K562 (cell line): ENCODE results near the gene REPS1. TPM values are rescaled to one million over a fixed set of nuclear protein-coding genes. Genes with fewer than 3 reads are reported as not detected.

Experiments
- ATAC-seq: fragments of 200-7000 bp; cut with Tn5 transposase; 3 replicates; pipeline ENCODE4 v1.9.1; 2020; ENCODE audit warnings: moderate library complexity
- BruUV-seq: library from RNA; stranded (reverse); fragments of 400-500 nt; replicated peaks from 2 replicates; lab custom pipeline; 2021; lab: Mats Ljungman, UMichigan
- CTCF ChIA-PET: fragments of 300-600 bp; formaldehyde crosslinking; extraction: SDS; loops from one replicate; lab custom pipeline; 2021; ENCODE audit warnings: low intra/inter-chr PET ratio; lab: Yijun Ruan, JAX
- POLR2A ChIA-PET: fragments of 300-600, 350-650 bp; sonication (Branson Sonifier 250); formaldehyde crosslinking; extraction: SDS; loops from one replicate; lab custom pipeline; 2021; ENCODE audit warnings: antibody characterized with exemption, inconsistent platforms; lab: Yijun Ruan, JAX
- DNase-seq, 4 experiments: peaks; one replicate each; pipeline versions ENCODE4 v3.0.0 to v3.0.0-alpha.2; 2011 to 2018; ENCODE audit warnings: low spot score in 3 of 4, mixed read lengths in 3 of 4; ENCODE audit errors: extremely low read depth in 1 of 4
- FAIRE-seq: peaks from 2 replicates; lab custom pipeline; 2011; peaks lifted over from hg19 to GRCh38; lab: Jason Lieb, UNC
- H2AFZ ChIP-seq: 2 replicates; pipeline ENCODE4 v1.6.0; 2011; ENCODE audit warnings: low read depth, low read length, control low read depth, inconsistent platforms
- H3K27ac ChIP-seq: fragments of 200-600 bp; 3 replicates; pipeline ENCODE4 v1.8.0; 2011; ENCODE audit warnings: low read depth, mild to moderate bottlenecking, control low read depth, inconsistent platforms, low read length, moderate library complexity, mixed read lengths; ENCODE audit errors: extremely low read depth
- H3K27me3 ChIP-seq, 2 experiments: fragments of 300-600 bp in 1 of 2; 2 replicates in 1 of 2; 3 replicates in 1 of 2; pipeline versions ENCODE4 v1.6.0 to v1.8.0; 2011; ENCODE audit warnings: inconsistent platforms in 2 of 2, low read length in 2 of 2, mild to moderate bottlenecking in 1 of 2, mixed read lengths in 1 of 2, moderate library complexity in 1 of 2; ENCODE audit not compliant: control insufficient read depth in 2 of 2, insufficient read depth in 2 of 2
- H3K36me3 ChIP-seq: fragments of 300-600 bp; 3 replicates; pipeline ENCODE4 v1.8.0; 2011; ENCODE audit warnings: mild to moderate bottlenecking, low read length, inconsistent platforms; ENCODE audit not compliant: control insufficient read depth, insufficient read depth
- H3K4me1 ChIP-seq, 2 experiments: fragments of 200-600 bp in 1 of 2; replicated peaks in 1 of 2; 2 replicates in 1 of 2; 3 replicates in 1 of 2; pipeline versions ENCODE4 v1.5.1 to v1.8.0; 2011; ENCODE audit warnings: inconsistent platforms in 2 of 2, low read length in 2 of 2, mild to moderate bottlenecking in 1 of 2, mixed read lengths in 1 of 2, moderate library complexity in 1 of 2; ENCODE audit not compliant: control insufficient read depth in 2 of 2, insufficient read depth in 2 of 2
- H3K4me2 ChIP-seq: 2 replicates; pipeline ENCODE4 v1.6.1; 2011; ENCODE audit warnings: low read length, control low read depth, inconsistent platforms, mixed read lengths; ENCODE audit not compliant: insufficient read depth
- H3K4me3 ChIP-seq: fragments of 200-600 bp; sonication (generic), shearing (Covaris generic); 2 replicates; pipeline ENCODE4 v1.5.1; 2016; ENCODE audit warnings: control low read depth, inconsistent platforms
- H3K79me2 ChIP-seq: fragments of 200-600 bp; 3 replicates; pipeline ENCODE4 v1.8.0; 2011; ENCODE audit warnings: low read length, inconsistent platforms; ENCODE audit not compliant: control insufficient read depth, insufficient read depth
- H3K9ac ChIP-seq, 2 experiments: 2 replicates each; pipeline versions ENCODE4 v1.6.0 to v1.6.1; 2011; ENCODE audit warnings: low read depth in 2 of 2, low read length in 2 of 2, control low read depth in 1 of 2, inconsistent platforms in 1 of 2, mild to moderate bottlenecking in 1 of 2, mixed read lengths in 1 of 2; ENCODE audit not compliant: insufficient read depth in 1 of 2
- H3K9me1 ChIP-seq: one replicate; pipeline ENCODE4 v1.6.0; 2011; ENCODE audit warnings: inconsistent platforms, mild to moderate bottlenecking, low read length, moderate library complexity; ENCODE audit not compliant: control insufficient read depth, insufficient read depth
- H3K9me3 ChIP-seq: replicated peaks from 2 replicates; pipeline ENCODE4 v1.5.1; 2011; ENCODE audit warnings: low read depth, low read length, inconsistent platforms; ENCODE audit not compliant: control insufficient read depth, insufficient read depth
- H4K20me1 ChIP-seq: replicated peaks from 2 replicates; pipeline ENCODE4 v1.6.1; 2011; ENCODE audit warnings: low read length, inconsistent platforms, mixed read lengths; ENCODE audit not compliant: control insufficient read depth, insufficient read depth
- BHLHE40 ChIP-seq: IDR thresholded peaks from 2 replicates; pipeline ENCODE4 v1.6.1; 2011; ENCODE audit warnings: low read length, improper control_type of control experiment
- CTBP1 ChIP-seq: fragments of 450-650 bp; IDR thresholded peaks from 2 replicates; pipeline ENCODE4 v1.6.1; 2016; ENCODE audit warnings: borderline replicate concordance
- HNRNPLL ChIP-seq: fragments of 200-400 bp; formaldehyde crosslinking; IDR thresholded peaks from 2 replicates; pipeline ENCODE4 v1.6.1; 2017; ENCODE audit warnings: low read length, low read depth, mild to moderate bottlenecking; ENCODE audit not compliant: poor library complexity, severe bottlenecking
- ILK ChIP-seq: fragments of 450-650 bp; IDR thresholded peaks from 2 replicates; pipeline ENCODE4 v1.6.1; 2016; ENCODE audit warnings: missing genetic modification characterization, low read depth, mild to moderate bottlenecking, missing compliant biosample characterization, moderate library complexity, borderline replicate concordance
- SMARCA5 ChIP-seq: fragments of 450-650 bp; IDR thresholded peaks from 2 replicates; pipeline ENCODE4 v1.6.1; 2016
- TAF7 ChIP-seq: fragments of 450-650 bp; IDR thresholded peaks from 2 replicates; pipeline ENCODE4 v1.6.1; 2016; ENCODE audit warnings: missing genetic modification characterization, missing compliant biosample characterization
- THAP12 ChIP-seq: fragments of 250-450 bp; sonication (Bioruptor Pico); IDR thresholded peaks from 2 replicates; pipeline ENCODE4 v1.9.0; 2021; ENCODE audit warnings: mild to moderate bottlenecking, inconsistent platforms
- WGBS: fragments of 100-300 bp; shearing (Covaris generic); methylation state at CpG from one replicate; pipeline ENCODE4 v1.1.6; 2016; ENCODE audit warnings: low coverage, mixed read lengths; ENCODE audit not compliant: insufficient coverage; ENCODE audit errors: missing lambda C conversion rate; 5-methylcytosine and 5-hydroxymethylcytosine counted together
- in situ Hi-C: fragments of 300-500 bp; cut with MboI; formaldehyde crosslinking; loops from 4 replicates; pipeline ENCODE4 v1.15.0; 2018; ENCODE audit warnings: inconsistent platforms, mixed read lengths
- intact Hi-C: fragments of 100-400 bp; cut with micrococcal nuclease; formaldehyde crosslinking; loops from 2 replicates; pipeline ENCODE4 v1.14.2; 2022
- polyA plus RNA-seq, 8 experiments: library from polyadenylated mRNA; depleted of rRNA in 4 of 8; stranded (reverse) in 5 of 8; unstranded in 3 of 8; fragments of >200 nt; fragmentation: Nextera tagmentation in 2 of 8; fragmentation: Illumina TruSeq in 1 of 8; extraction: Ambion mirVana in 2 of 8; extraction: Trizol in 1 of 8; gene quantifications; 2 replicates each; pipeline versions ENCODE4 v1.2.1 to v1.2.3, GENCODE V29; 2011 to 2014; ENCODE audit warnings: inconsistent platforms in 1 of 8, missing spikeins in 1 of 8
- total RNA-seq, 7 experiments: library from RNA; depleted of rRNA in 6 of 7; stranded (reverse); fragments of >200 nt in 6 of 7; fragmentation: Illumina TruSeq in 2 of 7; extraction: Trizol in 2 of 7; gene quantifications; 2 replicates each; pipeline versions ENCODE4 v1.2.1 to v1.2.3, GENCODE V29; 2011 to 2021; ENCODE audit warnings: low replicate concordance in 1 of 7

REPS1 gene
- total and polyA plus RNA-seq, 9 of the 15 experiments (the other 6 are each of a cell fraction or from before 2014, with no cell fraction given), result 7.9 to 36.0 (median 27.8) TPM

GRCh38 chr6:139007428-139007827 lies 19.4 kb upstream of the REPS1 start:
- in situ Hi-C loops, result no loop called here
- DNase-seq (no peak), FAIRE-seq (no peak), ATAC-seq (no peak)
- H4K20me1 ChIP-seq, result no peaks in the 10 kb centered on the region
- ChIA-PET POLR2A (no interaction called here), CTCF (no interaction called here)
- H3K27me3 ChIP-seq, result peaks cover 10 to 11% of the 10 kb centered on the region in 2 experiments
- no peaks in the 10 kb centered on the region for H3K9me1 ChIP-seq
- intact Hi-C loops, result no loop called here
- H3K4me1 ChIP-seq, result no peaks in the 10 kb centered on the region
- no peak overlapping the region for H3K9ac ChIP-seq
- H3K9me3 ChIP-seq, result no peaks in the 10 kb centered on the region
- H3K4me3 ChIP-seq, result no peak overlapping the region
- no peak overlapping the region for H3K4me2 ChIP-seq
- no peaks in the 10 kb centered on the region for H3K79me2 ChIP-seq
- H3K36me3 ChIP-seq, result no peaks in the 10 kb centered on the region
- no peak overlapping the region for H2AFZ ChIP-seq
- no TSS peak for BruUV-seq
- no peak for TF ChIP-seq CTBP1
- no peak for TF ChIP-seq ILK (tag)
- no peak for TF ChIP-seq THAP12 (CRISPR knock-in tag)
- no peak for TF ChIP-seq TAF7 (tag)
- no peak for TF ChIP-seq HNRNPLL
- no peak for TF ChIP-seq BHLHE40
- TF ChIP-seq SMARCA5, result no peak
- WGBS, result 0% methylated on average over 1 of the region's 1 CpG
- H3K27ac ChIP-seq, result no peak overlapping the region
